CD4-positive, alpha-beta memory T cell (primary cell): Measurements from ENCODE around the gene MGAT1. TPM values are rescaled to one million over a fixed set of nuclear protein-coding genes. Genes with fewer than 3 reads are reported as not detected.

ENCODE experiments used
- CTCF ChIA-PET: fragments of 350-600 bp; sonication (Branson Sonifier 250); formaldehyde crosslinking; loops from one replicate; lab custom pipeline; 2021; ENCODE audit warnings: inconsistent platforms; ENCODE audit not compliant: partially characterized antibody; lab: Charles Lee
- POLR2A ChIA-PET: fragments of 350-600 bp; sonication (Branson Sonifier 250); formaldehyde crosslinking; loops from one replicate; lab custom pipeline; 2021; ENCODE audit not compliant: partially characterized antibody; lab: Charles Lee
- DNase-seq, 5 donors: peaks; one replicate each; pipeline versions ENCODE4 v3.0.0 to v3.0.0-alpha.2; 2020 to 2022; ENCODE audit warnings: mixed read lengths in 1 of 5
- H3K27ac ChIP-seq: one replicate; pipeline ENCODE4 v1.7.0; 2013; ENCODE audit warnings: low read depth, low read length
- H3K27me3 ChIP-seq: 2 replicates; pipeline ENCODE4 v1.7.0; 2013; ENCODE audit warnings: mild to moderate bottlenecking, low read length, moderate library complexity; ENCODE audit not compliant: insufficient read depth
- H3K36me3 ChIP-seq: 2 replicates; pipeline ENCODE4 v1.7.0; 2013; ENCODE audit warnings: mild to moderate bottlenecking, low read length, moderate library complexity; ENCODE audit not compliant: insufficient read depth
- H3K4me1 ChIP-seq: 2 replicates; pipeline ENCODE4 v1.7.0; 2013; ENCODE audit warnings: mild to moderate bottlenecking, low read length, moderate library complexity; ENCODE audit not compliant: insufficient read depth
- H3K4me3 ChIP-seq, 2 donors: one replicate each; pipeline ENCODE4 v1.7.0; 2013; ENCODE audit warnings: low read length in 2 of 2, mild to moderate bottlenecking in 1 of 2
- H3K9me3 ChIP-seq, 2 donors: one replicate each; pipeline ENCODE4 v1.7.0; 2013; ENCODE audit warnings: low read length in 2 of 2, control low read depth in 1 of 2; ENCODE audit not compliant: control insufficient read depth in 1 of 2
- H3K27ac Mint-ChIP-seq, 7 donors: one replicate each; pipeline ENCODE4 v1.8.0; 2020 to 2021; ENCODE audit warnings: mixed read lengths in 7 of 7, mild to moderate bottlenecking in 6 of 7, inconsistent platforms in 3 of 7, moderate library complexity in 3 of 7
- H3K27me3 Mint-ChIP-seq, 2 donors: one replicate each; pipeline ENCODE4 v1.8.0; 2020 to 2021; ENCODE audit warnings: mixed read lengths in 2 of 2
- H3K36me3 Mint-ChIP-seq, 2 donors: one replicate each; pipeline ENCODE4 v1.8.0; 2020 to 2021; ENCODE audit warnings: mixed read lengths in 2 of 2, inconsistent platforms in 1 of 2, mild to moderate bottlenecking in 1 of 2
- H3K4me1 Mint-ChIP-seq, 4 donors: one replicate each; pipeline ENCODE4 v1.8.0; 2020 to 2021; ENCODE audit warnings: mixed read lengths in 4 of 4, mild to moderate bottlenecking in 1 of 4
- H3K4me3 Mint-ChIP-seq, 8 donors: one replicate each; pipeline ENCODE4 v1.8.0; 2020 to 2021; ENCODE audit warnings: mixed read lengths in 8 of 8, mild to moderate bottlenecking in 7 of 8, moderate library complexity in 6 of 8, inconsistent platforms in 3 of 8
- H3K9me3 Mint-ChIP-seq, 8 donors: one replicate each; pipeline ENCODE4 v1.8.0; 2020 to 2021; ENCODE audit warnings: mixed read lengths in 8 of 8, mild to moderate bottlenecking in 5 of 8, inconsistent platforms in 3 of 8, moderate library complexity in 1 of 8
- intact Hi-C: fragments of 100-400 bp; cut with micrococcal nuclease; formaldehyde crosslinking; loops from one replicate; pipeline ENCODE4 v1.15.1; 2023
- polyA plus RNA-seq, 2 donors: library from polyadenylated mRNA; unstranded; fragments of 300-500 nt; fragmentation: Illumina TruSeq; gene quantifications; one replicate each; pipeline ENCODE4 v1.2.3, GENCODE V29; 2021
- total RNA-seq, 2 experiments: library from RNA; stranded (reverse); gene quantifications; one replicate each; pipeline ENCODE4 v1.2.3, GENCODE V29; 2021

MGAT1 gene
- total and polyA plus RNA-seq, 4 experiments from 2014 or later = 135 to 187 (median 168) TPM

- POLR2A ChIA-PET = interaction anchor here (4.8 to 10.8 kb wide), 2 partner anchors 17 to 35 kb away, joined by 26 to 166 read pairs; no protein-coding TSS in a partner anchor
- H3K27ac ChIP-seq = no peak overlapping the region
These were observed 6.8 kb downstream of the MGAT1 start for GRCh38 chr5:180795771-180796313.

GRCh38 chr5:180792965-180793287 is 9.7 kb downstream of the MGAT1 start:
- peaks cover 34 to 74% of the 10 kb centered on the region in 2 donors for H3K36me3 Mint-ChIP-seq
- H3K9me3 Mint-ChIP-seq = no peaks in the 10 kb centered on the region
- Histone ChIP-seq H3K4me3 (no peak overlapping the region), H3K36me3 (peaks cover 51% of the 10 kb centered on the region), H3K9me3 (no peaks in the 10 kb centered on the region), H3K27ac (no peak overlapping the region), H3K27me3 (no peaks in the 10 kb centered on the region), H3K4me1 (peaks cover 43% of the 10 kb centered on the region)
- H3K27ac Mint-ChIP-seq = peak overlapping the region in 3 of 7 donors; percentile 51 to 73 (median 52)
- H3K27me3 Mint-ChIP-seq = no peaks in the 10 kb centered on the region
- H3K4me1 Mint-ChIP-seq = peaks cover 37 to 65% (median 45%) of the 10 kb centered on the region in 4 donors
- CTCF ChIA-PET = interaction anchor here (1.3 kb wide), 1 partner anchor 8 kb away, joined by 4 read pairs; no protein-coding TSS in a partner anchor
- peak overlapping the region in 1 of 8 donors; percentile 10 for H3K4me3 Mint-ChIP-seq
- no peak for DNase-seq
- intact Hi-C loops = no loop called here
- POLR2A ChIA-PET = interaction anchor here (1.8 kb wide), 1 partner anchor 11 kb away, joined by 8 read pairs; no protein-coding TSS in a partner anchor

More at GRCh38 chr5:180795771-180796313, 6.8 kb downstream of the MGAT1 start:
- H3K36me3 Mint-ChIP-seq = peaks cover 49 to 81% of the 10 kb centered on the region in 2 donors
- DNase-seq = no peak
- H3K27ac Mint-ChIP-seq = peak overlapping the region; percentile 38 to 91 (median 70)
- Histone ChIP-seq H3K9me3 (no peaks in the 10 kb centered on the region), H3K27me3 (no peaks in the 10 kb centered on the region), H3K36me3 (peaks cover 44% of the 10 kb centered on the region), H3K4me1 (peaks cover 72% of the 10 kb centered on the region), H3K4me3 (no peak overlapping the region)
- H3K4me1 Mint-ChIP-seq = peaks cover 64 to 83% (median 70%) of the 10 kb centered on the region in 4 donors
- H3K27me3 Mint-ChIP-seq = no peaks in the 10 kb centered on the region
- CTCF ChIA-PET = interaction anchor here (0.8 to 1.5 kb wide), 2 partner anchors 11 to 35 kb away, joined by 3 to 4 read pairs; no protein-coding TSS in a partner anchor
- intact Hi-C loops = no loop called here
- peak overlapping the region in 7 of 8 donors; percentile 7 to 55 (median 26) for H3K4me3 Mint-ChIP-seq
- H3K9me3 Mint-ChIP-seq = no peaks in the 10 kb centered on the region

GRCh38 chr5:180792287-180792964 is 10.2 kb downstream of the MGAT1 start:
- Mint-ChIP-seq H3K9me3 (no peaks in the 10 kb centered on the region), H3K36me3 (peaks cover 34 to 73% of the 10 kb centered on the region in 2 donors), H3K4me1 (peaks cover 32 to 65% (median 41%) of the 10 kb centered on the region in 4 donors), H3K27me3 (no peaks in the 10 kb centered on the region), H3K27ac (no peak overlapping the region), H3K4me3 (no peak overlapping the region)
- CTCF ChIA-PET = no interaction called here
- POLR2A ChIA-PET = interaction anchor here (0.6 to 1.8 kb wide), 4 partner anchors 11 to 38 kb away, joined by 3 to 8 read pairs (median 4); no protein-coding TSS in a partner anchor
- Histone ChIP-seq H3K4me1 (peaks cover 38% of the 10 kb centered on the region), H3K27ac (no peak overlapping the region), H3K27me3 (no peaks in the 10 kb centered on the region), H3K4me3 (no peak overlapping the region), H3K9me3 (no peaks in the 10 kb centered on the region), H3K36me3 (peaks cover 47% of the 10 kb centered on the region)
- DNase-seq = no peak
- intact Hi-C loops = no loop called here

- H3K4me3 Mint-ChIP-seq = no peak overlapping the region
These were observed 10.9 kb downstream of the MGAT1 start for GRCh38 chr5:180791611-180792213.

GRCh38 chr5:180790524-180790923 is 12.1 kb downstream of the MGAT1 start:
- CTCF ChIA-PET = interaction anchor here (1.1 to 1.9 kb wide), 2 partner anchors 8 to 11 kb away, joined by 3 to 4 read pairs; no protein-coding TSS in a partner anchor
- no peaks in the 10 kb centered on the region for H3K9me3 ChIP-seq
- POLR2A ChIA-PET = interaction anchor here (0.9 to 1.6 kb wide), 2 partner anchors 8 to 10 kb away, joined by 3 to 4 read pairs; no protein-coding TSS in a partner anchor
- no peak overlapping the region for H3K4me3 ChIP-seq
- Mint-ChIP-seq H3K27ac (peak overlapping the region in 1 of 7 donors; percentile 32), H3K4me3 (no peak overlapping the region), H3K36me3 (peaks cover 28 to 63% of the 10 kb centered on the region in 2 donors), H3K27me3 (no peaks in the 10 kb centered on the region), H3K4me1 (peaks cover 26 to 50% (median 34%) of the 10 kb centered on the region in 4 donors), H3K9me3 (no peaks in the 10 kb centered on the region)
- H3K4me1 ChIP-seq = peaks cover 20% of the 10 kb centered on the region
- H3K27me3 ChIP-seq = no peaks in the 10 kb centered on the region
- H3K36me3 ChIP-seq = peaks cover 47% of the 10 kb centered on the region
- H3K27ac ChIP-seq = no peak overlapping the region
- no peak for DNase-seq
- intact Hi-C loops = no loop called here

More at GRCh38 chr5:180791611-180792213, 10.9 kb downstream of the MGAT1 start:
- DNase-seq = no peak
- no peaks in the 10 kb centered on the region for H3K9me3 Mint-ChIP-seq
- Histone ChIP-seq H3K4me1 (peaks cover 32% of the 10 kb centered on the region), H3K27me3 (no peaks in the 10 kb centered on the region), H3K4me3 (no peak overlapping the region), H3K9me3 (no peaks in the 10 kb centered on the region), H3K36me3 (peaks cover 47% of the 10 kb centered on the region), H3K27ac (no peak overlapping the region)
- H3K4me1 Mint-ChIP-seq = peaks cover 31 to 57% (median 41%) of the 10 kb centered on the region in 4 donors
- H3K36me3 Mint-ChIP-seq = peaks cover 34 to 73% of the 10 kb centered on the region in 2 donors
- H3K27me3 Mint-ChIP-seq = no peaks in the 10 kb centered on the region
- ChIA-PET POLR2A (interaction anchor here (0.6 to 1.8 kb wide), 4 partner anchors 12 to 39 kb away, joined by 3 to 8 read pairs (median 4); no protein-coding TSS in a partner anchor), CTCF (no interaction called here)
- intact Hi-C loops = no loop called here
- no peak overlapping the region for H3K27ac Mint-ChIP-seq

- Histone ChIP-seq H3K9me3 (no peaks in the 10 kb centered on the region), H3K27ac (no peak overlapping the region), H3K4me1 (peaks cover 16% of the 10 kb centered on the region), H3K36me3 (peaks cover 47% of the 10 kb centered on the region), H3K27me3 (no peaks in the 10 kb centered on the region), H3K4me3 (no peak overlapping the region)
- Mint-ChIP-seq H3K27me3 (no peaks in the 10 kb centered on the region), H3K9me3 (no peaks in the 10 kb centered on the region), H3K4me3 (no peak overlapping the region), H3K36me3 (peaks cover 25 to 58% of the 10 kb centered on the region in 2 donors), H3K4me1 (peaks cover 22 to 45% (median 30%) of the 10 kb centered on the region in 4 donors), H3K27ac (peak overlapping the region in 3 of 7 donors; percentile 8 to 55 (median 41))
- ChIA-PET POLR2A (interaction anchor here (1.0 to 1.7 kb wide), 3 partner anchors 11 to 17 kb away, joined by 3 to 7 read pairs (median 4); no protein-coding TSS in a partner anchor), CTCF (interaction anchor here (1.1 to 1.9 kb wide), 2 partner anchors 9 to 11 kb away, joined by 3 to 4 read pairs; no protein-coding TSS in a partner anchor)
- intact Hi-C loops = no loop called here
- no peak for DNase-seq
These were observed 12.6 kb downstream of the MGAT1 start for GRCh38 chr5:180790020-180790419.
